AG10803 (cell line): ENCODE measurements around the gene RBMS3.
"Not testable (repeated sequence)": the region's sequence is repeated elsewhere in the genome, so short reads cannot be mapped to it uniquely, and the experiment has no call there.

Experiments used
- DNase-seq: peaks from one replicate; pipeline ENCODE4 v3.0.0; 2010; ENCODE audit warnings: low read depth
- H3K4me3 ChIP-seq: 2 replicates; pipeline ENCODE4 v1.5.1; 2011; ENCODE audit warnings: mild to moderate bottlenecking, low read length, control low read depth
- CTCF ChIP-seq: conservative IDR thresholded peaks from 2 replicates; pipeline ENCODE4 v1.5.1; 2011; ENCODE audit warnings: mild to moderate bottlenecking, low read length, control low read depth, inconsistent platforms

The RBMS3 gene

GRCh38 chr3:29319262-29319661 lies 38.4 kb downstream of the RBMS3 start:
- DNase-seq, result no peak
- no peak for TF ChIP-seq CTCF
- no peak overlapping the region for H3K4me3 ChIP-seq

GRCh38 chr3:29319798-29320197 lies 38.9 kb downstream of the RBMS3 start:
- 0 out of 2 replicates have a peak overlapping the region, but pooled peaks have one; percentile 2 for H3K4me3 ChIP-seq
- no peak for TF ChIP-seq CTCF
- DNase-seq, result no peak

GRCh38 chr3:29322586-29322985 lies 41.7 kb downstream of the RBMS3 start:
- no peak for TF ChIP-seq CTCF
- H3K4me3 ChIP-seq, result no peak overlapping the region
- DNase-seq, result no peak

- no peak for TF ChIP-seq CTCF
- peak; percentile 80 for DNase-seq
- peak overlapping the region; percentile 47 for H3K4me3 ChIP-seq
Measured at GRCh38 chr3:29324180-29324651, 43.3 kb downstream of the RBMS3 start.

- not testable (repeated sequence) for DNase-seq, H3K4me3 ChIP-seq
Measured at GRCh38 chr3:29326540-29326939, 45.7 kb downstream of the RBMS3 start.

GRCh38 chr3:29329986-29330890 lies 49.4 kb downstream of the RBMS3 start:
- no peak for DNase-seq
- TF ChIP-seq CTCF, result no peak
- no peak overlapping the region for H3K4me3 ChIP-seq

GRCh38 chr3:29331035-29331434 lies 50.2 kb downstream of the RBMS3 start:
- TF ChIP-seq CTCF, result no peak
- DNase-seq, result no peak
- H3K4me3 ChIP-seq, result no peak overlapping the region
